Epithelial cell of proximal tubule (primary cell): ENCODE data around the gene TULP4. TPM values are rescaled to one million over a fixed set of nuclear protein-coding genes. Genes with fewer than 3 reads are reported as not detected.

Experiments
- DNase-seq: peaks from one replicate; pipeline ENCODE4 v3.0.0-alpha.2; 2011; ENCODE audit warnings: low read depth
- H3K4me3 ChIP-seq: 2 replicates; pipeline ENCODE4 v1.5.1; 2011; ENCODE audit warnings: low read depth, mild to moderate bottlenecking, low read length
- total RNA-seq: library from RNA; depleted of rRNA; stranded (reverse); fragments of >200 nt; gene quantifications from 2 replicates; pipeline ENCODE4 v1.2.3, GENCODE V29; 2015
- TF ChIP-seq, protein P1 (sequence below): conservative IDR thresholded peaks from 2 replicates; pipeline ENCODE4 v1.5.1; 2012; ENCODE audit warnings: low read depth, mild to moderate bottlenecking, low read length

TULP4 gene
- total RNA-seq, 1 donor from 2014 or later = 25.4 TPM

DNA sequence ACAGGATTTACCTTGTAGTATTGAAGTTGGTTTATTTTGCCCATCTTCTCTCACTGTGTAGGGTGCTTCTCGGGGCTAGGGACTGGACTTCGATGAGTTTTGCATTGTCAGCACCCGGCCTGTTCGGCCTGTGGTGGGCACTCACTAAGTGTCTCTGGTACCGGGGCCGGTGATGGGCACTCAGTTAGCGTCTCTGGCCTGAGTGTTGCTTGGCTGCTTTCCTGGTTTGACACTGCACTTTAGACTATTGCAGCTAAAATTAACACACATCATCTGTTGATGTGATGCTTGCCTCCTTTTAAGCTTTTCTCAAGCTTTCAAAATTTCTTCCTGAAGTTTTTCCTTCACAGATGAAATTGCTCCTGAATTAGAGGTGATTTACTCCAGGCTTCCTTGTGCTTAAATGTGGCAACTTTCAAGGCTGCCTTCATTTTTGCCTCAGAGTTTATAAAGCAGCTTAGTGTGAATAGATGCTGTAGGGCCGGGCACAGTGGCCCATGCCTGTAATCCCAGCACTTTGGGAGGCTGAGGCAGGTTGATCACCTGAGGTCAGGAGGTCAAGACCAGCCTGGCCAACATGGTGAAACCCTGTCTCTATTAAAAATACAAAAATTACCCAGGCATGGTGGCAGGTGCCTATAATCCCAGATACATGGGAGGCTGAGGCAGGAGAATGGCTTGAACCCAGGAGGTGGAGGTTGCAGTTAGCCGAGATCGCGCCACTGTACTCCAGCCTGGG lies 41.7 kb upstream of the TULP4 start:
- DNase-seq = no peak
- TF ChIP-seq, protein P1, sequence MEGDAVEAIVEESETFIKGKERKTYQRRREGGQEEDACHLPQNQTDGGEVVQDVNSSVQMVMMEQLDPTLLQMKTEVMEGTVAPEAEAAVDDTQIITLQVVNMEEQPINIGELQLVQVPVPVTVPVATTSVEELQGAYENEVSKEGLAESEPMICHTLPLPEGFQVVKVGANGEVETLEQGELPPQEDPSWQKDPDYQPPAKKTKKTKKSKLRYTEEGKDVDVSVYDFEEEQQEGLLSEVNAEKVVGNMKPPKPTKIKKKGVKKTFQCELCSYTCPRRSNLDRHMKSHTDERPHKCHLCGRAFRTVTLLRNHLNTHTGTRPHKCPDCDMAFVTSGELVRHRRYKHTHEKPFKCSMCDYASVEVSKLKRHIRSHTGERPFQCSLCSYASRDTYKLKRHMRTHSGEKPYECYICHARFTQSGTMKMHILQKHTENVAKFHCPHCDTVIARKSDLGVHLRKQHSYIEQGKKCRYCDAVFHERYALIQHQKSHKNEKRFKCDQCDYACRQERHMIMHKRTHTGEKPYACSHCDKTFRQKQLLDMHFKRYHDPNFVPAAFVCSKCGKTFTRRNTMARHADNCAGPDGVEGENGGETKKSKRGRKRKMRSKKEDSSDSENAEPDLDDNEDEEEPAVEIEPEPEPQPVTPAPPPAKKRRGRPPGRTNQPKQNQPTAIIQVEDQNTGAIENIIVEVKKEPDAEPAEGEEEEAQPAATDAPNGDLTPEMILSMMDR = no peak
- no peak overlapping the region for H3K4me3 ChIP-seq

DNA sequence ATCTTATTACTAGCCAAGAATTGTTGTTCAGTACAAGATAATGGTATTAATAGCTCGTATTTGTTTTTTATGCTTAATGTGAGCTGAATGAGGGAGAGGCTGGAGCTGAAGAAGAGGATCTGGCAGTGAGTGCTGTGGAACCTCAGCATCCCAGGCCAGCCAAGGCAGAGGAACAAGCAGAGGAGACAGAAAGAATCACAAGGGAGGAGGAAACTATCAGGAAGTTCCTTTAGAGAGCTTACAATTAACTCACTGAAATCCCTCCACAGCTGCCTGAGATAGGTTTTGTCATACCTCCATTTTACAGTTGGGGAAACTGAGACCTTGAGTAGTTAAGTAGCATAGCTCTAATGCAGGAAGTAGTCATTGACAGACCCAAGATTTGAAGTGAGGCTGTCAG lies 39.9 kb upstream of the TULP4 start:
- no peak overlapping the region for H3K4me3 ChIP-seq
- TF ChIP-seq, protein P1 = no peak
- no peak for DNase-seq

DNA sequence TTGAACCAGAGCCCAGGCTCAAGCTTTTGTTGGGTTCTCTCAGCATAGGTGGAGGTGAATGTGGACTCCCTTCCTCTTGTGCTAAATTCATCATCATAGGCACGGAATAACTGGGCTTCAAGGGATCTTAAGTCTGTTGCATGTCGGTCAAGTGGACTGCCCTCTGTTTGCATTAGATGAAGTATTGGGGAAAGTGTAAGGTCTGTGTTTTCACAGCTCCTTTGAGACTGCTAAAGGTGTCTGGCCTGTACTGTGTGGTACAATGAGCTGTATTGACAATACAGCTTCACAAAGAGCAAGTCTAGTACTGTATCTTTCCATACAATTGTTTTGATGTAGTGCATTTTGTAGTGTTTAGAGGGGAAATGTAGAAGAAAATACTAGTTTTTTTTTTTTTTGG lies 34.3 kb upstream of the TULP4 start:
- H3K4me3 ChIP-seq = no peak overlapping the region
- TF ChIP-seq, protein P1 = no peak
- DNase-seq = no peak

DNA sequence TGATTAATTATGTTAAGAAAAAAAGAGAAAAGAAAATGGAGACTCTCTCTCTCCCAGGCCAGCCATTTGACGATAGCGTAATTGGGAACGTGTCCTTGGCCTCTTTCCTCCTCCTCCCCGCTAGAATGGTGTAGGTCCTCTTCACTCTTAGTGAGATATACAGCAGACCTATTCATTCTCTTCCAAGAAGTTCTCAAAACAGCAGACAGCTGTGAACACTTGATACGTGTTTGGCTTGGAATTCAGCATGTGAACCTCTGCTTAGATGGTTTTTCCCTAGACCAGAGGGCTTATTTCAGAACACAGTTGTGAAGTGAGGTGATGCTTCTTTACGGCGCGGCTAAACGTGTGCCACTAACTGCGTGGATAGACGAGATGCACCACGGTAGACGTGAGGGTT lies 32.6 kb upstream of the TULP4 start:
- no peak for DNase-seq
- TF ChIP-seq, protein P1 = no peak
- H3K4me3 ChIP-seq = no peak overlapping the region

DNA sequence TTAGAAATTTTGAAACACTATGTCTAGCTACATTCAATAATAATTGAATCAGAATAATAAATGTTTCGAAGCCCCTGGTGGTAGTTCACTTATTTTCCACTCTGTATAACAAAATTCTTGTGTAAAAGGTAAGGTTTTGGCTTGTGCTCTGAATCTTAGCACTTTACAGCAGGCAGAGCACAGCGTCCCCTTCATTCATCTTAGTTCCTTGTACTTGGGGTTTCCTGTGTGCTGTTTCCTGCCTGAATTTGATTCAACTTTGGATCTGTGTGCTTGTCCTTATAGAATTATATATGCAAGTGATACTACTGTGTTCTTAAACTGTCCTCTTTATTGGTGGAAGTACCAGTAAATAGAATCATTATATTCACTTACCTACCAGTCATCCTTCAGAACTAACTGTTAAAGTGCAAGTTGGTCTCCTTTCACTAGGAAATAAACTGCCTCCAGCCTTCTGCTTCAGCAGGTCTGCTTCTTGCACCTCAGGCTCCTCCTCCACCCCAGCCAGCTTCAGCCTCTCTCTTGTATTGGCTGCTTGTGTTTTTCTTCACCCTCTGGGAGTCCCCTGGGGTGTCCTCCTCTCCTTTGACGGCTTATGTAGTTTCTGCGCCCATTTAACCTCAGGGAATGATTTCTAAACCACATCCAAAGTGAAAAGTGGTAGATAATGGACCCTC lies 28.8 kb upstream of the TULP4 start:
- no peak for DNase-seq
- TF ChIP-seq, protein P1 = no peak
- no peak overlapping the region for H3K4me3 ChIP-seq

DNA sequence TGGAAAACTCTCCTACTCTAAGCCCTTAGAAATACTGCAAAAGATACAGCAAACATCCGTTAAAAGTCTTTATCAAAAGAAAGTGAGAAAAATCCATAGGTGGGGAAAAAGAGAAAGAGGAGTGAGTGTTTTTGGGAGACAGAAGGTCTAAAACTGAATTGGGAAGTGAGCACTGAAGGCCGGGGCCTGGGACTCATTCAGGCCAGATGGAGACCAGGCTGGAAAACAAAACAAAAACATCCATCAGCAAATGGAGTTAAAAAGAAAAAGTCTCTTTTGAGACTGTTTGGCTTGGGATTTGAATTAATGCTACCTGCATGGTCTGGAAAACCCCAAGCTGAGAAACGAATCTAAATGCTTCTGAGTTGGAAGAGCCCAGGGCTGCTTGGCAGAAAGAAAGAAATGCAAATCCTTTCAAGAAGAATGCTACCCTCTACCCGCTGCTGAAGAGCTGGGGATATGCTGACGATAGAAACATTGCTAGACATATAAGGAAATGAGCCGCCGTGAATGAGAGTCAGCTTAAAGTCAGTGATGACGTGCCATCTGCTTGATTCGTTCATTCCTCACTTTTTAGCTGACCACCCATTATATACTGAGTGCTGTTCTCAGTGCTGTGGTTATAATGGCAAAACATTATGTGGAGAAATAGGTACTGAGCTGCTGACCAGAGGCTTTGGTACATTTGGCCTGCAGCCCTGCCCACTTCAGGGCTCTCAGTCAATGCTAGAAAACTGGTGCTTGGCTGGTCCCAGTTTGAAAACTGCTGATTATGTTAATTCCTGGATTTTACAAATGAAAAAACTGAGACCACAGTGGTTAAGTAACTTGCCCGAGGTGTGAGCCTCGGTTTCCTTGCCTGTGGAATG lies 28.0 kb upstream of the TULP4 start:
- TF ChIP-seq, protein P1 = no peak
- DNase-seq = no peak
- no peak overlapping the region for H3K4me3 ChIP-seq
